GM12878 (cell line): Measurements from ENCODE around the gene HLA-F. TPM values are rescaled to one million over a fixed set of nuclear protein-coding genes. Genes with fewer than 3 reads are reported as not detected.

Source experiments
- ESRRA ChIP-seq: IDR thresholded peaks from 2 replicates; pipeline ENCODE4 v1.6.1; 2012; ENCODE audit warnings: mild to moderate bottlenecking, low read length, improper control_type of control experiment
- FOS ChIP-seq: IDR thresholded peaks from 3 replicates; pipeline ENCODE4 v1.6.1; 2011; ENCODE audit warnings: borderline replicate concordance; ENCODE audit not compliant: insufficient read length; ENCODE audit errors: extremely low read depth
- LARP7 ChIP-seq: fragments of 450-650 bp; IDR thresholded peaks from 2 replicates; pipeline ENCODE4 v1.6.1; 2017; ENCODE audit warnings: mild to moderate bottlenecking
- NFYA ChIP-seq: IDR thresholded peaks from 2 replicates; pipeline ENCODE4 v1.6.1; 2011; ENCODE audit warnings: low read depth, mild to moderate bottlenecking, low read length, improper control_type of control experiment, borderline replicate concordance
- PAX5 ChIP-seq: IDR thresholded peaks from 2 replicates; pipeline ENCODE4 v1.6.1; 2011; ENCODE audit warnings: low read depth, low read length, borderline replicate concordance
- RCOR1 ChIP-seq: conservative IDR thresholded peaks from 2 replicates; pipeline ENCODE4 v1.6.1; 2012; ENCODE audit warnings: low read depth, low read length, improper control_type of control experiment
- RELA ChIP-seq: fragments of 450-650 bp; IDR thresholded peaks from 2 replicates; pipeline ENCODE4 v1.8.0; 2014; ENCODE audit warnings: borderline replicate concordance; ENCODE audit not compliant: partially characterized antibody
- SP1 ChIP-seq: IDR thresholded peaks from one replicate; pipeline ENCODE4 v1.6.1; 2011; ENCODE audit warnings: low read depth, low read length
- SUPT20H ChIP-seq: IDR thresholded peaks from 2 replicates; pipeline ENCODE4 v1.6.1; 2011; ENCODE audit warnings: low read depth, mild to moderate bottlenecking, low read length, moderate library complexity, borderline replicate concordance; ENCODE audit not compliant: control insufficient read depth
- TBL1XR1 ChIP-seq: IDR thresholded peaks from 2 replicates; pipeline ENCODE4 v1.6.1; 2012; ENCODE audit warnings: low read depth, low read length, improper control_type of control experiment
- YY1 ChIP-seq: IDR thresholded peaks from 2 replicates; pipeline ENCODE4 v1.6.1; 2011; ENCODE audit warnings: low read depth, mild to moderate bottlenecking, low read length
- ZNF24 ChIP-seq: fragments of 450-650 bp; IDR thresholded peaks from 2 replicates; pipeline ENCODE4 v1.6.1; 2017; ENCODE audit warnings: antibody characterized with exemption, mild to moderate bottlenecking
- ZNF274 ChIP-seq: IDR thresholded peaks from one replicate; pipeline ENCODE4 v1.8.0; 2011; ENCODE audit not compliant: insufficient read length, insufficient read depth
- polyA plus RNA-seq, 11 experiments: library from polyadenylated mRNA; depleted of rRNA in 4 of 11; unstranded in 6 of 11; stranded (reverse) in 5 of 11; fragments of >200 nt; fragmentation: Nextera tagmentation in 4 of 11; fragmentation: Illumina TruSeq in 1 of 11; extraction: Ambion mirVana in 4 of 11; extraction: Trizol in 1 of 11; gene quantifications; 1 replicate in 1 of 11; 2 replicates in 10 of 11; pipeline versions ENCODE4 v1.2.1 to v1.2.3, GENCODE V29; 2011 to 2016; ENCODE audit warnings: inconsistent platforms in 2 of 11, missing spikeins in 2 of 11, low read depth in 1 of 11
- total RNA-seq, 4 experiments: library from RNA; depleted of rRNA in 3 of 4; stranded (reverse); fragments of >200 nt in 3 of 4; fragmentation: Illumina TruSeq in 1 of 4; extraction: Trizol in 1 of 4; gene quantifications; 2 replicates each; pipeline versions ENCODE4 v1.2.1 to v1.2.3, GENCODE V29; 2013 to 2021
- TF ChIP-seq, protein P1 (sequence below): IDR thresholded peaks from 2 replicates; pipeline ENCODE4 v1.6.1; 2011; ENCODE audit warnings: mild to moderate bottlenecking, low read depth, low read length, moderate library complexity; ENCODE audit not compliant: insufficient replicate concordance
- TF ChIP-seq, protein P2 (sequence below), 3 experiments: IDR thresholded peaks in 2 of 3; conservative IDR thresholded peaks in 1 of 3; 2 replicates each; pipeline ENCODE4 v1.5.1; 2011; ENCODE audit warnings: low read depth in 3 of 3, low read length in 3 of 3, mild to moderate bottlenecking in 3 of 3, control low read depth in 2 of 3, moderate library complexity in 2 of 3, inconsistent platforms in 1 of 3, mixed read lengths in 1 of 3; ENCODE audit not compliant: control insufficient read depth in 2 of 3, insufficient read depth in 1 of 3; ENCODE audit errors: extremely low read depth in 1 of 3
- TF ChIP-seq, protein P3 (sequence below): fragments of 450-650 bp; IDR thresholded peaks from 2 replicates; pipeline ENCODE4 v1.6.1; 2017; ENCODE audit warnings: mild to moderate bottlenecking, moderate library complexity
- TF ChIP-seq, protein P4 (sequence below): fragments of 150-350 bp; IDR thresholded peaks from 2 replicates; pipeline ENCODE4 v1.6.1; 2016; ENCODE audit warnings: low read depth, low read length

HLA-F gene
- total and polyA plus RNA-seq, 10 of the 15 experiments (the other 5 are each of a cell fraction or from before 2014, with no cell fraction given) = 30.1 to 342 (median 145) TPM

DNA sequence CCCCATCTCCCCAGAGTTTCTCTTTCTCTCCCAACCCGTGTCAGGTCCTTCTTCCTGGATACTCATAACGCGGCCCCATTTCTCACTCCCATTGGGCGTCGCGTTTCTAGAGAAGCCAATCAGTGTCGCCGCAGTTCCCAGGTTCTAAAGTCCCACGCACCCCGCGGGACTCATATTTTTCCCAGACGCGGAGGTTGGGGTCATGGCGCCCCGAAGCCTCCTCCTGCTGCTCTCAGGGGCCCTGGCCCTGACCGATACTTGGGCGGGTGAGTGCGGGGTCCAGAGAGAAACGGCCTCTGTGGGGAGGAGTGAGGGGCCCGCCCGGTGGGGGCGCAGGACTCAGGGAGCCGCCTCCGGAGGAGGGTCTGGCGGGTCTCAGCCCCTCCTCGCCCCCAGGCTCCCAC is at the start of gene HLA-F (continued):
- TF ChIP-seq, protein P1, sequence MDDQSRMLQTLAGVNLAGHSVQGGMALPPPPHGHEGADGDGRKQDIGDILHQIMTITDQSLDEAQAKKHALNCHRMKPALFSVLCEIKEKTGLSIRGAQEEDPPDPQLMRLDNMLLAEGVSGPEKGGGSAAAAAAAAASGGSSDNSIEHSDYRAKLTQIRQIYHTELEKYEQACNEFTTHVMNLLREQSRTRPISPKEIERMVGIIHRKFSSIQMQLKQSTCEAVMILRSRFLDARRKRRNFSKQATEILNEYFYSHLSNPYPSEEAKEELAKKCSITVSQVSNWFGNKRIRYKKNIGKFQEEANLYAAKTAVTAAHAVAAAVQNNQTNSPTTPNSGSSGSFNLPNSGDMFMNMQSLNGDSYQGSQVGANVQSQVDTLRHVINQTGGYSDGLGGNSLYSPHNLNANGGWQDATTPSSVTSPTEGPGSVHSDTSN = no peak
- TF ChIP-seq YY1 (peak; percentile 82), TBL1XR1 (no peak), NFYA (no peak), ZNF24 (no peak), RCOR1 (no peak), SUPT20H (no peak), ZNF274 (no peak), SP1 (peak; percentile 60), FOS (peak; percentile 26), ESRRA (no peak; the same call in 1 of the 2 replicates), RELA (no peak), PAX5 (peak; percentile 2; the same call in 1 of the 2 replicates), LARP7 (no peak)
- TF ChIP-seq, protein P2, sequence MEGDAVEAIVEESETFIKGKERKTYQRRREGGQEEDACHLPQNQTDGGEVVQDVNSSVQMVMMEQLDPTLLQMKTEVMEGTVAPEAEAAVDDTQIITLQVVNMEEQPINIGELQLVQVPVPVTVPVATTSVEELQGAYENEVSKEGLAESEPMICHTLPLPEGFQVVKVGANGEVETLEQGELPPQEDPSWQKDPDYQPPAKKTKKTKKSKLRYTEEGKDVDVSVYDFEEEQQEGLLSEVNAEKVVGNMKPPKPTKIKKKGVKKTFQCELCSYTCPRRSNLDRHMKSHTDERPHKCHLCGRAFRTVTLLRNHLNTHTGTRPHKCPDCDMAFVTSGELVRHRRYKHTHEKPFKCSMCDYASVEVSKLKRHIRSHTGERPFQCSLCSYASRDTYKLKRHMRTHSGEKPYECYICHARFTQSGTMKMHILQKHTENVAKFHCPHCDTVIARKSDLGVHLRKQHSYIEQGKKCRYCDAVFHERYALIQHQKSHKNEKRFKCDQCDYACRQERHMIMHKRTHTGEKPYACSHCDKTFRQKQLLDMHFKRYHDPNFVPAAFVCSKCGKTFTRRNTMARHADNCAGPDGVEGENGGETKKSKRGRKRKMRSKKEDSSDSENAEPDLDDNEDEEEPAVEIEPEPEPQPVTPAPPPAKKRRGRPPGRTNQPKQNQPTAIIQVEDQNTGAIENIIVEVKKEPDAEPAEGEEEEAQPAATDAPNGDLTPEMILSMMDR (IDR thresholded peaks at IDR 0.05 in 2 of 3, conservative IDR thresholded peaks at IDR 0.05 in 1 of 3; ENCODE audit: control insufficient read depth in 2 of 3, extremely low read depth in 1 of 3, insufficient read depth in 1 of 3, low read depth in 3 of 3, low read length in 3 of 3) = 0 out of 6 replicates have a peak, but pooled peaks of 1 of the 3 experiments have one; percentile 5
- TF ChIP-seq, protein P3, sequence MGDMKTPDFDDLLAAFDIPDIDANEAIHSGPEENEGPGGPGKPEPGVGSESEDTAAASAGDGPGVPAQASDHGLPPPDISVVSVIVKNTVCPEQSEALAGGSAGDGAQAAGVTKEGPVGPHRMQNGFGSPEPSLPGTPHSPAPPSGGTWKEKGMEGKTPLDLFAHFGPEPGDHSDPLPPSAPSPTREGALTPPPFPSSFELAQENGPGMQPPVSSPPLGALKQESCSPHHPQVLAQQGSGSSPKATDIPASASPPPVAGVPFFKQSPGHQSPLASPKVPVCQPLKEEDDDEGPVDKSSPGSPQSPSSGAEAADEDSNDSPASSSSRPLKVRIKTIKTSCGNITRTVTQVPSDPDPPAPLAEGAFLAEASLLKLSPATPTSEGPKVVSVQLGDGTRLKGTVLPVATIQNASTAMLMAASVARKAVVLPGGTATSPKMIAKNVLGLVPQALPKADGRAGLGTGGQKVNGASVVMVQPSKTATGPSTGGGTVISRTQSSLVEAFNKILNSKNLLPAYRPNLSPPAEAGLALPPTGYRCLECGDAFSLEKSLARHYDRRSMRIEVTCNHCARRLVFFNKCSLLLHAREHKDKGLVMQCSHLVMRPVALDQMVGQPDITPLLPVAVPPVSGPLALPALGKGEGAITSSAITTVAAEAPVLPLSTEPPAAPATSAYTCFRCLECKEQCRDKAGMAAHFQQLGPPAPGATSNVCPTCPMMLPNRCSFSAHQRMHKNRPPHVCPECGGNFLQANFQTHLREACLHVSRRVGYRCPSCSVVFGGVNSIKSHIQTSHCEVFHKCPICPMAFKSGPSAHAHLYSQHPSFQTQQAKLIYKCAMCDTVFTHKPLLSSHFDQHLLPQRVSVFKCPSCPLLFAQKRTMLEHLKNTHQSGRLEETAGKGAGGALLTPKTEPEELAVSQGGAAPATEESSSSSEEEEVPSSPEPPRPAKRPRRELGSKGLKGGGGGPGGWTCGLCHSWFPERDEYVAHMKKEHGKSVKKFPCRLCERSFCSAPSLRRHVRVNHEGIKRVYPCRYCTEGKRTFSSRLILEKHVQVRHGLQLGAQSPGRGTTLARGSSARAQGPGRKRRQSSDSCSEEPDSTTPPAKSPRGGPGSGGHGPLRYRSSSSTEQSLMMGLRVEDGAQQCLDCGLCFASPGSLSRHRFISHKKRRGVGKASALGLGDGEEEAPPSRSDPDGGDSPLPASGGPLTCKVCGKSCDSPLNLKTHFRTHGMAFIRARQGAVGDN = no peak
- TF ChIP-seq, protein P4, sequence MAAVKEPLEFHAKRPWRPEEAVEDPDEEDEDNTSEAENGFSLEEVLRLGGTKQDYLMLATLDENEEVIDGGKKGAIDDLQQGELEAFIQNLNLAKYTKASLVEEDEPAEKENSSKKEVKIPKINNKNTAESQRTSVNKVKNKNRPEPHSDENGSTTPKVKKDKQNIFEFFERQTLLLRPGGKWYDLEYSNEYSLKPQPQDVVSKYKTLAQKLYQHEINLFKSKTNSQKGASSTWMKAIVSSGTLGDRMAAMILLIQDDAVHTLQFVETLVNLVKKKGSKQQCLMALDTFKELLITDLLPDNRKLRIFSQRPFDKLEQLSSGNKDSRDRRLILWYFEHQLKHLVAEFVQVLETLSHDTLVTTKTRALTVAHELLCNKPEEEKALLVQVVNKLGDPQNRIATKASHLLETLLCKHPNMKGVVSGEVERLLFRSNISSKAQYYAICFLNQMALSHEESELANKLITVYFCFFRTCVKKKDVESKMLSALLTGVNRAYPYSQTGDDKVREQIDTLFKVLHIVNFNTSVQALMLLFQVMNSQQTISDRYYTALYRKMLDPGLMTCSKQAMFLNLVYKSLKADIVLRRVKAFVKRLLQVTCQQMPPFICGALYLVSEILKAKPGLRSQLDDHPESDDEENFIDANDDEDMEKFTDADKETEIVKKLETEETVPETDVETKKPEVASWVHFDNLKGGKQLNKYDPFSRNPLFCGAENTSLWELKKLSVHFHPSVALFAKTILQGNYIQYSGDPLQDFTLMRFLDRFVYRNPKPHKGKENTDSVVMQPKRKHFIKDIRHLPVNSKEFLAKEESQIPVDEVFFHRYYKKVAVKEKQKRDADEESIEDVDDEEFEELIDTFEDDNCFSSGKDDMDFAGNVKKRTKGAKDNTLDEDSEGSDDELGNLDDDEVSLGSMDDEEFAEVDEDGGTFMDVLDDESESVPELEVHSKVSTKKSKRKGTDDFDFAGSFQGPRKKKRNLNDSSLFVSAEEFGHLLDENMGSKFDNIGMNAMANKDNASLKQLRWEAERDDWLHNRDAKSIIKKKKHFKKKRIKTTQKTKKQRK = no peak
